Measurements from ENCODE around the gene LCN15. TPM values are rescaled to one million over a fixed set of nuclear protein-coding genes. Genes with fewer than 3 reads are reported as not detected.

The LCN15 gene
- total and polyA plus RNA-seq, 11 donors, result 0.64 to 2.8 (median 1.2) TPM; not detected in 4

- Histone ChIP-seq H3K36me3 (peaks cover 0 to 3% (median 0%) of the 10 kb centered on the region in 9 donors), H3K9me3 (no peaks in the 10 kb centered on the region), H3K27me3 (peaks cover 6 to 52% (median 15%) of the 10 kb centered on the region in 9 donors), H3K4me3 (no peak overlapping the region), H3K27ac (no peak overlapping the region), H3K4me1 (peaks cover 7 to 42% (median 27%) of the 10 kb centered on the region in 12 donors)
- WGBS, 4 donors, result 76 to 86% (median 77%) methylated on average over 6 of the region's 6 CpGs
- intact Hi-C loops (cut with DNase I), result loop anchor here in 1 of 10 donors (5.0 kb wide), 1 partner anchor 35 kb away; no protein-coding TSS in a partner anchor
- no peak for DNase-seq
- no peak for ATAC-seq
- no peak for TF ChIP-seq POLR2A (IDR thresholded peaks at IDR 0.05)
- TF ChIP-seq, protein P1, sequence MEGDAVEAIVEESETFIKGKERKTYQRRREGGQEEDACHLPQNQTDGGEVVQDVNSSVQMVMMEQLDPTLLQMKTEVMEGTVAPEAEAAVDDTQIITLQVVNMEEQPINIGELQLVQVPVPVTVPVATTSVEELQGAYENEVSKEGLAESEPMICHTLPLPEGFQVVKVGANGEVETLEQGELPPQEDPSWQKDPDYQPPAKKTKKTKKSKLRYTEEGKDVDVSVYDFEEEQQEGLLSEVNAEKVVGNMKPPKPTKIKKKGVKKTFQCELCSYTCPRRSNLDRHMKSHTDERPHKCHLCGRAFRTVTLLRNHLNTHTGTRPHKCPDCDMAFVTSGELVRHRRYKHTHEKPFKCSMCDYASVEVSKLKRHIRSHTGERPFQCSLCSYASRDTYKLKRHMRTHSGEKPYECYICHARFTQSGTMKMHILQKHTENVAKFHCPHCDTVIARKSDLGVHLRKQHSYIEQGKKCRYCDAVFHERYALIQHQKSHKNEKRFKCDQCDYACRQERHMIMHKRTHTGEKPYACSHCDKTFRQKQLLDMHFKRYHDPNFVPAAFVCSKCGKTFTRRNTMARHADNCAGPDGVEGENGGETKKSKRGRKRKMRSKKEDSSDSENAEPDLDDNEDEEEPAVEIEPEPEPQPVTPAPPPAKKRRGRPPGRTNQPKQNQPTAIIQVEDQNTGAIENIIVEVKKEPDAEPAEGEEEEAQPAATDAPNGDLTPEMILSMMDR (IDR thresholded peaks at IDR 0.05), result no peak
Observed at GRCh38 chr9:136802321-136802720, 38.0 kb upstream of the LCN15 start.

DNA sequence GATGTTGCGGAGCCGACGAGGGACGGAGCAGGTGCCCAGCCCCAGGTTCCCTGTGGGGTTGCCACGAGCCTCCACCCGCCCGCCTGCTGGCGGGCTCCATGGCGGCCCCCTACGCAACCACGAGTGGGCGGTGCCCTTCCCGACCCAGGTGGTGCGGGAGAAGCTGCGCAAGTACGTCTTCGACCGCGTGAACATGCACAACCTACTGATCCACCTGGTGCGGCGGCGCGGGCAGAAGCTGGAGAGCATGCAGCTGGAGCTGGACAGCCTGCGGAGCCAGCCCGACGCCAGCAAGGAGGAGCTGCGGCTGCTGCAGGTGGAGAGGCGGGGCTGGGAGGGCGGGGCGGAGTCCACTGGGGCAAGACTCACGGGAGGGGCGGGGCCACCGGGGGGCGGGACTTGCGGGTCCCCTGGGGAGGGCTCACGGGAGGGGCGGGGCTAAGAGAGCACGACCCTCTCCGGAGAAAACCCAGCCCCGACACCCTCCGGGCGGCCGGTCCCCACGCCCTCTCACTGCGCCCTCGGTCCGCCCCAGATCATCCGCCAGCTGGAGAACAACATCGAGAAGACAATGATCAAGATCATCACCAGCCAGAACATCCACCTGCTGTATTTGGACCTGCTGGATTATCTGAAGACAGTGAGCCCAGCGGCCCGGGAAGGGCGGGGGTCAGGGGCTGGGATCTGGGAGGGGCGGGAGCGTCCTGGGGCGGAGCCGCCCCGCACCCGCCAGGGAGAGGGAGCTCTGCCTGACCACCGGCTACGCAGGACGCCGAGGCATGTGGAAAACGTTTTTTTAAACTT, 35.7 kb upstream of the LCN15 start:
- TF ChIP-seq, protein P1 (IDR thresholded peaks at IDR 0.05), result no peak
- TF ChIP-seq POLR2A (IDR thresholded peaks at IDR 0.05), result no peak
- H3K4me1 ChIP-seq, result peaks cover 4 to 52% (median 33%) of the 10 kb centered on the region in 12 donors
- intact Hi-C loops (cut with DNase I), result loop anchor here in 4 of 10 donors (5.0 to 10.0 kb wide), 3 partner anchors 37 to 142 kb away; partner anchors contain the start of genes AJM1 (in 2 of the 4), PHPT1 (in 2 of the 4) and FBXW5 (in 1 of the 4)
- peak; percentile 76 to 92 (median 86) for DNase-seq
- peak; percentile 59 to 80 (median 66) for ATAC-seq
- H3K27ac ChIP-seq, result peak overlapping the region in 7 of 12 donors; percentile 22 to 52 (median 39)
- H3K27me3 ChIP-seq, result peaks cover 6 to 55% (median 15%) of the 10 kb centered on the region in 9 donors
- WGBS, 4 donors, result 0 to 1% (median 1%) methylated on average over 10 to 63 of the region's 63 CpGs
- H3K9me3 ChIP-seq, result no peaks in the 10 kb centered on the region
- H3K36me3 ChIP-seq, result peaks cover 0 to 3% (median 0%) of the 10 kb centered on the region in 9 donors
- peak overlapping the region; percentile 11 to 62 (median 48) for H3K4me3 ChIP-seq

GRCh38 chr9:136799079-136799853, 34.9 kb upstream of the LCN15 start:
- peaks cover 4 to 57% (median 33%) of the 10 kb centered on the region in 12 donors for H3K4me1 ChIP-seq
- 10 to 35% (median 25%) methylated on average over 11 to 35 of the region's 35 CpGs for WGBS, 4 donors
- peak overlapping the region; percentile 11 to 62 (median 48) for H3K4me3 ChIP-seq
- intact Hi-C loops (cut with DNase I), result loop anchor here in 3 of 10 donors (5.0 to 10.0 kb wide), 2 partner anchors 46 to 143 kb away; partner anchors contain the start of genes AJM1 (in 2 of the 3), PHPT1 (in 2 of the 3) and FBXW5 (in 1 of the 3)
- H3K27ac ChIP-seq, result peak overlapping the region in 4 of 12 donors; percentile 7 to 51 (median 22)
- H3K36me3 ChIP-seq, result no peaks in the 10 kb centered on the region
- ATAC-seq (peak in 2 of 4 donors; percentile 1 to 5), DNase-seq (no peak)
- no peaks in the 10 kb centered on the region for H3K9me3 ChIP-seq
- TF ChIP-seq, protein P1 (IDR thresholded peaks at IDR 0.05), result no peak
- no peak for TF ChIP-seq POLR2A (IDR thresholded peaks at IDR 0.05)
- peaks cover 6 to 55% (median 15%) of the 10 kb centered on the region in 9 donors for H3K27me3 ChIP-seq

Data from heart left ventricle (tissue), 16 donors.